ENCODE data around the gene ENDOV.

ENDOV gene

GRCh38 chr17:80460429-80460834, 45.5 kb downstream of the ENDOV start:
- TF ChIP-seq, protein P1, sequence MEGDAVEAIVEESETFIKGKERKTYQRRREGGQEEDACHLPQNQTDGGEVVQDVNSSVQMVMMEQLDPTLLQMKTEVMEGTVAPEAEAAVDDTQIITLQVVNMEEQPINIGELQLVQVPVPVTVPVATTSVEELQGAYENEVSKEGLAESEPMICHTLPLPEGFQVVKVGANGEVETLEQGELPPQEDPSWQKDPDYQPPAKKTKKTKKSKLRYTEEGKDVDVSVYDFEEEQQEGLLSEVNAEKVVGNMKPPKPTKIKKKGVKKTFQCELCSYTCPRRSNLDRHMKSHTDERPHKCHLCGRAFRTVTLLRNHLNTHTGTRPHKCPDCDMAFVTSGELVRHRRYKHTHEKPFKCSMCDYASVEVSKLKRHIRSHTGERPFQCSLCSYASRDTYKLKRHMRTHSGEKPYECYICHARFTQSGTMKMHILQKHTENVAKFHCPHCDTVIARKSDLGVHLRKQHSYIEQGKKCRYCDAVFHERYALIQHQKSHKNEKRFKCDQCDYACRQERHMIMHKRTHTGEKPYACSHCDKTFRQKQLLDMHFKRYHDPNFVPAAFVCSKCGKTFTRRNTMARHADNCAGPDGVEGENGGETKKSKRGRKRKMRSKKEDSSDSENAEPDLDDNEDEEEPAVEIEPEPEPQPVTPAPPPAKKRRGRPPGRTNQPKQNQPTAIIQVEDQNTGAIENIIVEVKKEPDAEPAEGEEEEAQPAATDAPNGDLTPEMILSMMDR (conservative IDR thresholded peaks at IDR 0.05), result no peak
- no peak overlapping the region for H3K27ac ChIP-seq

DNA sequence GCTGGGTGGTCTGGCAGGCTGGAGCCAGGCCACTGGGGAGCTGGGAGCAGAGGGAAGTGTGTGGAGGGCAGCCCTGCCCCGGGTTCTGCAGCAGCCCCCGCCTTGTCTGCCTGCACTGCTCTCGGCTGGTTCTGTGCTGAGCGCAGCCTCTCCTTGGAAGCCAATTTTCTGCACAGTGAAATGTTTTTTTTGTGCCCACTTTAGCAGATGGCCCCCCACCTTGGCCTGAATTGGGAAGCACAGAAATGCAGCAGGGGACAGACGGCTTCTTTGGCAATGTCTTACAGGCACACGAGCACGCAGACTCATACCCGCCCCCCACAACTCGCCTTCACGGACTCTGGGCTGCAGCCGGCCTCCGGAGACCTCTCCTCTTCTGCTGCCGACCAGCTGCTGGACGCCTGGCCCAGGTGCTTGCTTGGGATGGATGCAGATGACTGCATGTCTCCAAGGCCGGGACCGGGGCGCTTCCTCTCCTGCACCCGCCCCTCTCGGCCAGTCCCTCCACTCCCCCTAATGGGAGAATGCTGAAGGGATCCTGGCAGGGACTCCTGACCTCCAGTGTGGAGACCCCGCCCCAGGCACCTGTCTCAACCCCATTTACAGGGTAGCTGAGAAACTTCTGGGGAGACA, 46.7 kb downstream of the ENDOV start:
- H3K27ac ChIP-seq, result no peak overlapping the region
- TF ChIP-seq, protein P1 (conservative IDR thresholded peaks at IDR 0.05), result no peak

GRCh38 chr17:80463784-80464400, 48.9 kb downstream of the ENDOV start:
- no peak overlapping the region for H3K27ac ChIP-seq
- TF ChIP-seq, protein P1 (conservative IDR thresholded peaks at IDR 0.05), result no peak

GRCh38 chr17:80464486-80464885, 49.5 kb downstream of the ENDOV start:
- TF ChIP-seq, protein P1 (conservative IDR thresholded peaks at IDR 0.05), result no peak
- H3K27ac ChIP-seq, result no peak overlapping the region

- H3K27ac ChIP-seq, result no peak overlapping the region
These were observed 50.5 kb downstream of the ENDOV start for GRCh38 chr17:80465327-80465974.

DNA sequence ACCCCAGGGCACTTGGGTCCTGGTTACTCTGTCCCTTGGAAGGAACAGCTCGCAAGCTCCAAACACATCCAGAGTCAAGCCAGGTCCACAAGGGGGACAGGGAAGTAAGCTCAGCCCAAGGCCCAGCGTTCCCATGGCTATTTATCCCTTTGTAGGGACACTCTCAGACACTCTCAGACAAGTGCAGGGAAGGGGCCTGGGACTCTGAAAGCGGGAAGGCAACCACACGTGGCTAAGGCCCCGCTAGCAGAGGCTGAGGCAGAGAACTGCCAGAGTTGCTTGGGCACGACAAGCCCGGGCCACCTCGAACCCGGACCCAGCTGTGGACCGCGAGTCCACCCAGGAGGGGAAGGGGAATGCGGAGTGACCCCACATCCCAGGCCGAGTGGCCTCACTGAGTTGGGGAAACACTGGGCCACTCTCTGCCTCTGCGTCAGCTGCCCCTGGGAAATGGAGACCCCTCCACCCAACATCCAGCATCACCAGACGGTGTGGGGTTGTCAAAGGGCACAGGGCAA, 51.3 kb downstream of the ENDOV start:
- TF ChIP-seq, protein P1 (conservative IDR thresholded peaks at IDR 0.05), result no peak
- H3K27ac ChIP-seq, result no peak overlapping the region

More at GRCh38 chr17:80465327-80465974, 50.5 kb downstream of the ENDOV start:
- TF ChIP-seq, protein P1 (conservative IDR thresholded peaks at IDR 0.05), result no peak

- TF ChIP-seq, protein P1 (conservative IDR thresholded peaks at IDR 0.05), result no peak
- no peak overlapping the region for H3K27ac ChIP-seq
These were observed 53.3 kb downstream of the ENDOV start for GRCh38 chr17:80468242-80468641.

Measured in VCaP (cell line).